Osteocyte (in vitro differentiated cells): ENCODE measurements around the gene OPN1SW. TPM values are rescaled to one million over a fixed set of nuclear protein-coding genes. Genes with fewer than 3 reads are reported as not detected.
A peak's percentile ranks its signal among the peaks of the same experiment; 100 is the strongest.

Experiments used
- DNase-seq: peaks from one replicate; pipeline ENCODE4 v3.0.0; 2021; ENCODE audit warnings: mixed read lengths; ENCODE audit not compliant: unreplicated experiment; ENCODE audit errors: extremely low spot score
- H3K27ac Mint-ChIP-seq: one replicate; pipeline ENCODE4 v1.8.0; 2021; ENCODE audit warnings: mild to moderate bottlenecking, mixed read lengths; ENCODE audit not compliant: unreplicated experiment
- H3K27me3 Mint-ChIP-seq: one replicate; pipeline ENCODE4 v1.8.0; 2021; ENCODE audit warnings: mixed read lengths; ENCODE audit not compliant: unreplicated experiment
- H3K36me3 Mint-ChIP-seq: one replicate; pipeline ENCODE4 v1.8.0; 2021; ENCODE audit warnings: mixed read lengths; ENCODE audit not compliant: unreplicated experiment
- H3K4me1 Mint-ChIP-seq: one replicate; pipeline ENCODE4 v1.8.0; 2021; ENCODE audit warnings: mixed read lengths; ENCODE audit not compliant: unreplicated experiment
- H3K4me3 Mint-ChIP-seq: one replicate; pipeline ENCODE4 v1.8.0; 2021; ENCODE audit warnings: mild to moderate bottlenecking, moderate library complexity, mixed read lengths; ENCODE audit not compliant: unreplicated experiment
- H3K9me3 Mint-ChIP-seq: one replicate; pipeline ENCODE4 v1.8.0; 2021; ENCODE audit warnings: mixed read lengths; ENCODE audit not compliant: unreplicated experiment
- CTCF ChIP-seq: fragments of 200-600 bp; sonication (generic); IDR thresholded peaks from 2 replicates; pipeline ENCODE4 v1.5.0; 2021; ENCODE audit warnings: antibody characterized with exemption, mild to moderate bottlenecking, moderate library complexity
- total RNA-seq: library from RNA; stranded (reverse); gene quantifications from 2 replicates; pipeline ENCODE4 v1.2.1, GENCODE V29; 2021

OPN1SW gene
- total RNA-seq, 1 donor from 2014 or later, result not detected

GRCh38 chr7:128737441-128737840 is 38.2 kb downstream of the OPN1SW start:
- no peak for DNase-seq
- no peak overlapping the region for H3K4me3 Mint-ChIP-seq
- peaks cover 33% of the 10 kb centered on the region for H3K4me1 Mint-ChIP-seq
- H3K9me3 Mint-ChIP-seq, result no peaks in the 10 kb centered on the region
- H3K36me3 Mint-ChIP-seq, result peaks cover 2% of the 10 kb centered on the region
- H3K27ac Mint-ChIP-seq, result peak overlapping the region; percentile 97
- H3K27me3 Mint-ChIP-seq, result no peaks in the 10 kb centered on the region
- no peak for TF ChIP-seq CTCF

- H3K36me3 Mint-ChIP-seq, result no peaks in the 10 kb centered on the region
- no peaks in the 10 kb centered on the region for H3K27me3 Mint-ChIP-seq
- no peak for TF ChIP-seq CTCF
- H3K4me3 Mint-ChIP-seq, result no peak overlapping the region
- H3K4me1 Mint-ChIP-seq, result peaks cover 15% of the 10 kb centered on the region
- no peaks in the 10 kb centered on the region for H3K9me3 Mint-ChIP-seq
- no peak for DNase-seq
- H3K27ac Mint-ChIP-seq, result no peak overlapping the region
Measured at GRCh38 chr7:128735436-128735835, 40.2 kb downstream of the OPN1SW start.

- no peaks in the 10 kb centered on the region for H3K27me3 Mint-ChIP-seq
- no peaks in the 10 kb centered on the region for H3K9me3 Mint-ChIP-seq
- no peak overlapping the region for H3K27ac Mint-ChIP-seq
- no peak overlapping the region for H3K4me3 Mint-ChIP-seq
- DNase-seq, result no peak
- H3K4me1 Mint-ChIP-seq, result peaks cover 12% of the 10 kb centered on the region
- TF ChIP-seq CTCF, result no peak
- H3K36me3 Mint-ChIP-seq, result no peaks in the 10 kb centered on the region
Measured at GRCh38 chr7:128734890-128735289, 40.7 kb downstream of the OPN1SW start.

- H3K27me3 Mint-ChIP-seq, result no peaks in the 10 kb centered on the region
- peaks cover 19% of the 10 kb centered on the region for H3K4me1 Mint-ChIP-seq
- no peak overlapping the region for H3K4me3 Mint-ChIP-seq
- no peaks in the 10 kb centered on the region for H3K36me3 Mint-ChIP-seq
- no peaks in the 10 kb centered on the region for H3K9me3 Mint-ChIP-seq
- H3K27ac Mint-ChIP-seq, result no peak overlapping the region
- no peak for TF ChIP-seq CTCF
- DNase-seq, result no peak
Measured at GRCh38 chr7:128733278-128733645, 42.3 kb downstream of the OPN1SW start.

GRCh38 chr7:128732521-128733277 is 42.9 kb downstream of the OPN1SW start:
- Mint-ChIP-seq H3K27ac (no peak overlapping the region), H3K4me3 (no peak overlapping the region), H3K36me3 (no peaks in the 10 kb centered on the region), H3K27me3 (no peaks in the 10 kb centered on the region), H3K9me3 (no peaks in the 10 kb centered on the region), H3K4me1 (peaks cover 19% of the 10 kb centered on the region)
- TF ChIP-seq CTCF, result no peak
- no peak for DNase-seq
